Suprapubic skin (tissue), 4 donors: ENCODE data around the gene TET3.

Experiments used
- CTCF ChIP-seq, 2 donors: fragments of 200-600 bp in 1 of 2; fragments of 450-650 bp in 1 of 2; sonication (generic) in 1 of 2; IDR thresholded peaks; one replicate each; pipeline ENCODE4 v1.5.1; 2016 to 2019; ENCODE audit warnings: antibody characterized with exemption in 2 of 2, mild to moderate bottlenecking in 1 of 2, moderate library complexity in 1 of 2
- POLR2A ChIP-seq, 2 donors: fragments of 450-650 bp; IDR thresholded peaks; one replicate each; pipeline ENCODE4 v1.6.1; 2017; ENCODE audit warnings: antibody characterized with exemption in 2 of 2, mild to moderate bottlenecking in 2 of 2, moderate library complexity in 2 of 2
- POLR2AphosphoS5 ChIP-seq, 3 donors: sonication (generic); formaldehyde crosslinking; IDR thresholded peaks; one replicate each; pipeline ENCODE4 v1.6.1; 2017; ENCODE audit warnings: antibody characterized with exemption in 3 of 3

DNA sequence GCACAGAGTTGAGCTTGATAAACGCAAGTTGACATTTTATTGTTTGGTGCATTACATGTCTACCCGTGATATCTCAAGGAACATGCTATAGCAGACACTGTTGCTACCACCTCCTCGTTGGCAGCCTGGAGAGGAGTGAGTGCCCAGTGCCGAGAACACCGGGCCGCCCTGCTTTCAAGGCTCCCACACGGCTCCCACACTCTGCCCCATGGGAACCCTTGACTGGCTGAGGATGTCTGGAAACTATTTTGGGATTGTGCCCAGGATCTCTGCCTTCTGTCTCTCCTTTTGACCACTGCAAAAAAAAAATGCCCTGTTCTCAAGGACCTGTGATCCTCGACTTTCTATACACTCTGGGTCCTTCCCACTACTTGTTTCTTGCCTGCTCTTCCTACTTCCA, 21.1 kb downstream of the TET3 start:
- TF ChIP-seq POLR2A (IDR thresholded peaks at IDR 0.05), result no peak
- TF ChIP-seq POLR2AphosphoS5 (IDR thresholded peaks at IDR 0.05), result no peak
- TF ChIP-seq CTCF (IDR thresholded peaks at IDR 0.05), result no peak
